Umbilical cord (tissue), 2 donors: ENCODE results near the gene RBM19. TPM values are rescaled to one million over a fixed set of nuclear protein-coding genes. Genes with fewer than 3 reads are reported as not detected.

ENCODE experiments used
- DNase-seq: peaks from one replicate; pipeline ENCODE4 v3.0.0-alpha.2; 2015; ENCODE audit warnings: low spot score
- total RNA-seq: library from RNA; depleted of rRNA; stranded (reverse); fragments of >200 nt; gene quantifications from one replicate; pipeline ENCODE4 v1.2.3, GENCODE V29; 2014; ENCODE audit warnings: low replicate concordance; ENCODE audit not compliant: insufficient read depth

RBM19 gene
- total RNA-seq, 1 donor from 2014 or later = 14.9 TPM

- no peak for DNase-seq
Observed at GRCh38 chr12:113855998-113856397, 110.1 kb downstream of the RBM19 start.

DNA sequence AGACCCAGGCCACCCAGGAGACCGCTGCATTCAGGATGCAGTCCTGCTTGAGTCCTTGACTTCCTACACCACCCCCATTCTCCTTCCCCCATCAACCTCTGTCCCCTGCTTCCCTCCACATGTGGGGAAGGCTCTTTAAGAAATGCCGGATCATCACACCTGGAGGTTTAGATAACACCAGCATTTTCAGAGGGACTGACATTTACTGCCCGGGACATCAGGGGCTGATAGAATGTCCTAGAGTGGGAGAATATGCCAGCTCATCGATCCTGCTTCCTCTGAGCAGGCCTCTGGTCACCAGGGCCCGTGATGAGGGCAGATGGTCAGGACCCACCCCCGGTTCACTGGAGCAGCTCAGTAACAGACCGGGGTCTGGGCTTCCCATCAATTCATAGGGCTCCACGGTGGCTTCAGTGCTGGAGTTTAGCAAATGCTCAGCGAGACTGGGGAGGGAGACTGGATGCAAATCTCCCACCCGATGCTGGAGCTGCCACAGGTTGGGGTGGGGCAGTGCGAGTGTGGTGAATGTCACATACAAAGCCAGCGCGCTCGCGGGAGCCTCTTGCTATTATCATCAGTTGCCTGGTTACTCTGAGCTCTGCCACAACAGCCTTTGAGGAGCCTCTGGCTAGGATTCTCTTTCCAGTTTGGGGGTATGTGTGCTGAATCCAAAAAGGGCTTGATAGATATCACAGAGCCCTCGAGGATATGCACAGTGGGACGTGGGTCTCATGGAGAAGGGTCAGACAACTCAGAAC is 111.6 kb downstream of the RBM19 start:
- no peak for DNase-seq

DNA sequence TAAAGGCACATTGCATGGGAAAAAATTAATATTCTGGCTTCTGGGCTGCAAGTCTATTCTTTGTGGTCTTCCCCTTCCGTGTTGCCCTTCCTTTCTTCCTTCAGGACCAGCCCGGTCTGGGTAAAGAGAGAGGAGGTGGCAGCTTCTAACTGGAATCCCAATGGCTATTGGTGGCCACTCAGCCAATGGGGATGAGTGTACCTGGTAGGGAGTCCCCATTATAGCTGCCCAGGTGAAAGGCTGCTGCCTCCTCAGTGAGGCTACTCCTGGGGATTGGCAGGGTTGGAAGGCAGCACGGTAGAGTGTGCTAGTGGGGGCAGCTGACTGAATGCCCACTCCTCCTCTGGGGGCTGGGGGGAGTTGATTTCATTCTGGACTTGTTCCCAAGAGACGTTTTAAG is 112.6 kb downstream of the RBM19 start:
- DNase-seq = no peak

DNA sequence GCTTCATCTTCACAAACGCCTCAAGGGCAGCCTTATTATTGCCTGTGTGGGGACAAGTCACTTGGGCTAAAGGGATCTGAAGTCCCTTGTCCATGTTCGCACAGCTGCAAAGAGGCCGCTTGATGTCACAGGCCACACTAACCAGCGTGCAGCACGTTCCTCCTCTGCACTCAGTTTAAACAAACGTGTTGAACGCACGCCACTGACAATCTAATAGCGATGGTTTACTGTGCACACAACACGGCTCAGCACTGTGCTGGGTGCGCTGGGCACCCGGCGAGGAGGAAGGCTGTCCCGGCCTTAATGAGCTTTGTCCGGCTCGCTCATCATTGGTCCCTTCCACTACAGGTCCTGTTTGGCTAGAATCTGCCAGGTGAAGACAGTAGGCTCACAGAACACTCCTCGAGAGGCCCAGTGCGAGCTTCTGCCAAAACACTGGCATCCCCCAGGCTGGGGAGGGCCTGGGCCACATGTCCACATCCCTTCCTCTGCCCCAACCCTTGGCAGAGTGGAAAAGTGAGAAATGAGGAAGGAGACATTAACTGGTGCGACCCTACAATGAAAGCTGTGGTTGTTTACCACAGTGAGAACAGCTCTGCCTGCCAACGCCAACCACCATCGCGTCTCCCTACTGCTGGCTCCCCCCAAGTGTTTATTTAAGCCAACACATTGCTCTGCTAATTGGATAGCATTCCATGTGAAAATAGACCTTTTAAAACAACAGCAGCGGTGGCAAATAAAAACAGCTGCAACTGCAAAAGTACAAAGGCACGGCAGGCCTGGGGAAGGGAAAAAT is 113.2 kb downstream of the RBM19 start:
- DNase-seq = no peak

GRCh38 chr12:113852264-113852663 is 113.9 kb downstream of the RBM19 start:
- DNase-seq = peak; percentile 43

DNA sequence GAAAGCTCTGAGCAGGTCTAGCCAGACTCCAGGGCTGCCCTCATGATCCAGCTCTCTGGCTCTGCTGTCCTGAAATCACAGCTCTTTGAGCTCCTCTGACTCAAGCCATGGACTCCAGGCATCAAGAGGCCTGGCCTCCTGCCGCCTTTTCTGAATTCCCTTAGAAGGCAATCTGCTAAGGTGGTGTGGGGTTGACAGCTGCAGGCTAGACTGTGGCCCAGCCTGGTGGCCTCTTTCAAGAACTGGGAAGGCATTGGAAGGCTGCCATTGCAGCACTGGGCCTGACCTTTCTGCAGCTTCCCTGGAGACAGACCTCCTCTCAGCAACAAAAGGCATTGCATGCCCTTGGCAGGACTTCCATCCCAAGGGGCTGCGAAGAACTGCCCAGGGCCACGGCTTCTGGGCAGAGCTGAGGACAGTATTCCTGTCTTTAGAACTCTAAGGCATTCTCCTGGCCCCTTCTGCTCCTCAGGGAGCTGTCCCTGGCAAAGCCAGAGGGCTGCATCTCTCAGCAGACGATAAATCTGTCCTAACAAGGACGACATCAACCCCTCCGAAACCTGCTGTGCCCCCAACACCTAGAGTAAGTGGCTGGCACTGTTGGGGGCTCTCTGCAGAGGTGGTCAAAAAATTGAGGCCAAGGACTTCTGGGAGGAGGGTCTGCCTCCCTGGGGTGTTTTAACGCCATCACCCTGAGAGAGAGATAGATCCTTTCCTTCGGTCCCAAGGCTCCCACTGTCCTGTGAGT is 115.6 kb downstream of the RBM19 start:
- DNase-seq = peak; percentile 87

DNA sequence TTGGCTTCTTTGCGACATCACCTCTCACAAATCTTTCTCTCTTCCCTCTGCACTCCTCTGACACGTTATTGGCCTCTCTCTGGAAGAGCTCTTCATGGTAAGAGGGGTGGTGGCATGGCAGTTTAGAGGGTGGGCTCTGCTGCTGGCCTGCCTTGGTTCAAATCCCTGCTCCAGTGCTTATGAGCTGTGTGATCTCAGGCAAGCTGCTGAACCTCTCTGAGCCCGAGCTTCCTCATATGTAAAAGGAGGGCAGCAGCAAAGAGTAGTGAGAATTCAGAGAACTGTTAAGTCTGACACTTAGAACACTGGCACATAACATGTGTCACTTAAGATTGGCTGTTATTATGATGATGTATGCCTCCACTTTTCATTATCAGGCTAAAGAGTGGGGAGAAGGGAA is 118.3 kb downstream of the RBM19 start:
- no peak for DNase-seq

DNA sequence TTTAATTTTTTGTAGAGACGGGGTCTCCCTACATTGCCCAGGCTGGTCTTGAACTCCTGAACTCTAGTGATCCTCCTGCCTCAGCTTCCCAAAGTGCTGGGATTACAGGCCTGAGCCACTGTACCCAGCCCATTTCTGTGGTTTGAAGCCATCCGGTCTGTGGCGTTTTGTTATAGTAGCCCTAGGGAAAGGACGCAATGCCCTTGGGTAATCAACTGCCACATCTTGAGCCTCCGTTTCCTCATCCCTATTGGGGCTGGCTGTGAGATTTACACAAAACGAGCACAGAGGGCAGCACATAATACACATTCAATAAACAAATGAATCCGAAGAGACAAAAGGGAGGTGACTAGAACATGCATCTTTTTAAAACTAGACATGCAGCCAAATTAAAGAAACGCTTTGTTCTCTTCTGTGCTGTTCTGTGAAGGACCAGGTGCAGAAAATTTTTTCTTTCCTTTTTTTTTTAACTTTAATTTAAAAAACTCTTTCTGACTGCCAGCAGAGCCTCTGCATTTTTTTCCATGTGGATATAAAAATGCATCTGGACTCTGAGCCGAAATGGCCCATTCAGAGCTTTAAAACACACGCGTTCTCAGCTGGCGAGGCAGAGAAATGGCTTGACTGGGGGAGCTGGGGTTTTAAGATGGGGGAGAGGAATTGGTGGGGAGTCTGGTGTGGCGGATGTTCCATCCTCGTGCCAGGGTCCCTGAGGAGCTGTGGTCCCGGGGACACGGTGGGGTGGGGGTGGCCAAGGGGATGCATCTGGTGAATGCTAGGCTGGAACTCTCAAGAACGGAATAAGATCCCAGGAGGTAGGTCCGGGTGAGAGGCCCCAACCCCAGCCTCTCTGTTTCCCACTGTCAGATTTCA is 119.0 kb downstream of the RBM19 start:
- peak; percentile 26 for DNase-seq

DNA sequence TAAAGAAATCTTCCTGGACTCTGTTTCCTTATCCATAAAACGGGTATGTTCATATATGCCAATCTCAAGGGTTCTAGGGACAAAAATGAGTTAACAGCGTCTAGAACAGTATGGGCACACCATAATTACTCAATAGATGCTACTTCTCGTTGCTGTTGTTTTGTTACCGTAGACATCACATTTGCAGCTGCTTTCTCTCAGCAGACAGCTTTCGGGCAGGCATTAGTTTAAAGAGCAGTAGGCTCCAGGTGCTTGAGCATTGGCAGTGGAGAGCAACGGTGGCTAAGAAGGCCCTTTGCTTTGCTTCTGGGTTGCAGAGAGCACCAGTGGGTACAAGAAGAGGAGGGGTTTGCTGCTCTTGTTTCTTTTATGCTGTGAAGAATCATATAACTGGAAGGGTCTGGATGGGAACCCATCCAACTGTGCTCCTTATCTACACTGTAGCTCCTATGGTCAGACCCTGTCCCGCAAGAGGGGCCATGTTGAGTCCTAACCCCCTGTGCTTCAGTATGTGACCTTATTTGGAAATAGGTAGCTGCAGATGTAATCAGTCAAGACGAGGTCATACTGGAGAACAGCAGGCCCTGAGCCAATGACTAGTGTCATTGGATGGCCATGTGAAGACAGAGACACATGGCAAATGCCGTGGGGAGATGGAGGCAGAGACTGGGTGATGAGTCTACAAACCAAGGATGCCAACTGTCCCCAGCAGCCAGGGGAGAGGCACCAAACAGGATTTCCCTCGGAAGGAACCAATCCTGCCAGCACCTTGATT is 120.0 kb downstream of the RBM19 start:
- no peak for DNase-seq

- no peak for DNase-seq
Observed at GRCh38 chr12:113844495-113845210, 121.5 kb downstream of the RBM19 start.

- DNase-seq = no peak
Observed at GRCh38 chr12:113842699-113843098, 123.4 kb downstream of the RBM19 start.

GRCh38 chr12:113841786-113842185 is 124.3 kb downstream of the RBM19 start:
- no peak for DNase-seq

DNA sequence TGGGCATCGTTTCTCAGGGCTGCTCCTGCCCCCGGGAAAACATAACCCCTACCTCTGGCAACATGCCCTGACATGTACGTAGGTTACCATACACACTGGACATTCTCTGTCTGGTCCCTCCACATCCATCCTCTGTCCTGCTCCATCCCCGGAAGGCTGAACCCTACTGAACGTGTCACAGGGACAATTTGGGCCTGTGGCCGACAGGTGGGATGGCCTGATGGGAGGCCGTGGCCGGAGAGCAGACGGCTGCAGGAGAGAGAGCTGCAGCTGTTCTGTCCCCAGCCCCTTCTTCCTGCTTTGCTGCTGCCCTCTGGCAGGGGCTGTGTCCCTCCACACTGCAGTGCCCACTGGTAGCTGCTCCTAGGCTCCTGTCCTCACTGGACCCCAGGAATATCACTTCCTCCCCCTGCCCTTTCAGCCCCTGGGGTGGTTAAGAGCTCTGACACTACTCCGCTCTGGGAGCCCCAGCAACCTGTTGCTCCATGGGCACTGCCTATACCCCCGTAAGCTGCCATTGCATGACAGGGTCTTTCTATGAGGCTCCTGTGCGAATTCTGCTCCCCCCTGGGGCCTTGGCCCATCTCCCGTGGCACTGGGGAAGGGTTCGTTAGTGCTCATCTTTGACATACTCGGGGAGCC is 125.6 kb downstream of the RBM19 start:
- DNase-seq = no peak

GRCh38 chr12:113838896-113839295 is 127.2 kb downstream of the RBM19 start:
- no peak for DNase-seq

DNA sequence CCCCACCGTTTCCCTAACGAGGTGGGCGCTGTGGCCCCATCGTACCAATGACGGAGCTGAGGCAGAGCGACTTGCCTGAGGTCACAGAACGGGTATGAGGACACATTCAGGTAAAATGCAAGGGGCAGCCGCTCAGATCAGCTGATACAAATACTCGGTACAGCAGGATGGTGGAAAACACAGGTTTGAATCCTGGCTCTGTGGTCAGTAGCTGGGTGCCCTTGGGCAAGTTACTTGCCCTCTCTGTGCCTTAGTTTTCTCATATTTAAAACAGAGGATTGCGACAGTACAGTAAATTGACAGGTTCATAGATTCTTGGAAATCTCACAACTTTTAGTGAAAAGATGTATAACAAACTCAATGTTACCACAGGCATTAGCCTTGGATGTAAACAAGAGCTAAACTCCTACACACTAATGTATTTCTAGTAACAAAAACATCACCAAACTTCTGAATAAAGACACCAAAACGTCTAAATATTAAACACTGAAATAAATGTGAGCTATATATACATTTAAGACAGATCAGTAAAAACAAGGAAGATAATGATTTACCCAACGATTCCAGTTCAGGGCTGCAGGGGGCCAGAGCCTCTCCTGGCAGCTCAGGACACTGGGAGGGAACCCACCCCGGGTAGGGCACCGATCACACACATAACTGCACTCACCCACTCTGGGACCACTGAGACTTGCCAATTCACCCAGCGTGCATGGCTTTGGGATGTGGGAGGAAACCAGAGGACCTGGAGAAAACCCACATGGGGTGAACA is 128.4 kb downstream of the RBM19 start:
- DNase-seq = no peak

- DNase-seq = peak; percentile 90
Observed at GRCh38 chr12:113837084-113837483, 129.0 kb downstream of the RBM19 start.

- no peak for DNase-seq
Observed at GRCh38 chr12:113835896-113836295, 130.2 kb downstream of the RBM19 start.

DNA sequence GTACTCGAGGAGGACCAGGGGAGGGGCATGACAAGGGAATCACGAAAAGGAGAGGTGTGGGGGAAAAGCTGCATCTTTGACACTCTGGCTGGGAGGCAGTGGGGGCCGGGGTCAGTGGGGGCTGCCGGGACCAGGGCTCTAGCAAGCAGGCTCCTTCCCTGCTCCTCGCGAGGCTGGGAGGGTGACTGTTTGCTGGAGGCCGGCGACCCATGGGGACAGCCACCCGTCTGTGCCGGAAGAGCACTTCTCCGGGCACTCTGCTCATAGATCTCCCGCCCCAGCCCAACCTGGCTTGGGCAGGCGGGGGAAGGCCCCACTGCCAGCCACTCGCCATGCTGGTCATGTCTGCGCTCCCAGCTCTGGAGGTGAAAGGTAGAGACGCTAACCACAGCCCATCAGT is 130.7 kb downstream of the RBM19 start:
- no peak for DNase-seq

DNA sequence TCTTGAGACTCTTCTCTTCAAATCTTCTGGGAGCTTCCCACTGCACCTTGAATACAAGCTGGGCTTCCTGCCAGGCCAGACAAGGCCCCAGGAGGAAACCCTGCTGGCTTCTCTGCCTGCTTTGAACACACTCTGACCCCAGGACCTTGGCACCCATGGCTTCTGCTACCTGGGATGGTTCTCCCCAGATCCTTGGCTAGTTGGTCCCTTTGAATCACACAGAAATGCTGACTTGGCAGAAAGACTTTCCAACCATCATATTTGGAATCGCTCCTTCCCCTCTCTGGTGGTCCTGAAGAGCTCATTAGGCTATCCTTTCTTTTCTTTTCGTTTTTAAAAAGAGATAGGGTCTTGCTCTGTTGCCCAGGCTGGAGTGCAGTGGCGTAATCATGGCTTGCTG is 132.7 kb downstream of the RBM19 start:
- no peak for DNase-seq
